ENCODE measurements around the gene SCCPDH.
"Not testable (repeated sequence)": the region's sequence is repeated elsewhere in the genome, so short reads cannot be mapped to it uniquely, and the experiment has no call there.

DNA sequence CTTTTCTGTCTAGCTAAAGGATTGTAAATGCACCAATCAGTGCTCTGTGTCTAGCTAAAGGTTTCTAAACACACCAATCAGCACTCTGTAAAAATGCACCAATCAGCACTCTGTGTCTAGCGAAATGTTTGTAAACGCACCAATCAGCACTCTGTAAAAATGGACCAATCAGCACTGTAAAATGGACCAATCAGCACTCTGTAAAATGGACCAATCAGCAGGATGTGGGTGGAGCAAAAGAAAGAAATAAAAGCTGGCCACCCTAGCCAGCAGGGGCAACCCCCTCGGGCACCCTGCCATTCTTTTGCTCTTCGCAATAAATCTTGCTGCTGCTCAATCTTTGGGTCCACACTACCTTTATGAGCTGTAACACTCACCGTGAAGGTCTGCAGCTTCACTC is 11.8 kb upstream of the SCCPDH start:
- not testable (repeated sequence) for TF ChIP-seq CTCF (IDR thresholded peaks at IDR 0.05; ENCODE audit: low read depth, low read length, poor library complexity, severe bottlenecking); EZH2phosphoT487 (IDR thresholded peaks at IDR 0.05; ENCODE audit: borderline replicate concordance, low read length)
